PC-9 (cell line): ENCODE data around the gene OR9I1.

ENCODE experiments used
- EZH2 ChIP-seq: fragments of 200-600 bp; sonication (generic); IDR thresholded peaks from 2 replicates; pipeline ENCODE4 v1.8.0; 2017; ENCODE audit warnings: antibody characterized with exemption, low read depth
- TF ChIP-seq, protein P1 (sequence below): fragments of 200-600 bp; sonication (generic); conservative IDR thresholded peaks from 2 replicates; pipeline ENCODE4 v1.6.1; 2017; ENCODE audit warnings: mixed run types, antibody characterized with exemption, mild to moderate bottlenecking, moderate library complexity

DNA sequence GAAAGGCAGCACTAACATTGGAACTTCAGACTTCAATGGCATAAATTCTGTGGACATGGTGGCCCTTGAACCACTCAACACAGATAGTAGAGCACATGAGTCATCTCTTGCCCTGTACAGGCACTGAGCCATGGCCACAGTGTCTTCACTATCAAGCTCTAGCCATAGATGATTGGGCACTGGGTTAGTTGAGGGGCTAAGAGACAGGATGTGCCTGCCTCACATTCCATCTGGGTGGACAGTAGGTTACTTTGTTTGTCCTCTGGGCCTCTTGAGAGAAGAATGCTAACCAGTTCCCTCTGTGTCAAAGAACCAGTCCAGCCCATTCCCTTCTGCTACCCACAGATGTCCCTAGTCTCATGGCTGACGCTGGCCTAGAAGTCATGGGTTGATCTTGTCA, 54.7 kb downstream of the OR9I1 start:
- TF ChIP-seq, protein P1, sequence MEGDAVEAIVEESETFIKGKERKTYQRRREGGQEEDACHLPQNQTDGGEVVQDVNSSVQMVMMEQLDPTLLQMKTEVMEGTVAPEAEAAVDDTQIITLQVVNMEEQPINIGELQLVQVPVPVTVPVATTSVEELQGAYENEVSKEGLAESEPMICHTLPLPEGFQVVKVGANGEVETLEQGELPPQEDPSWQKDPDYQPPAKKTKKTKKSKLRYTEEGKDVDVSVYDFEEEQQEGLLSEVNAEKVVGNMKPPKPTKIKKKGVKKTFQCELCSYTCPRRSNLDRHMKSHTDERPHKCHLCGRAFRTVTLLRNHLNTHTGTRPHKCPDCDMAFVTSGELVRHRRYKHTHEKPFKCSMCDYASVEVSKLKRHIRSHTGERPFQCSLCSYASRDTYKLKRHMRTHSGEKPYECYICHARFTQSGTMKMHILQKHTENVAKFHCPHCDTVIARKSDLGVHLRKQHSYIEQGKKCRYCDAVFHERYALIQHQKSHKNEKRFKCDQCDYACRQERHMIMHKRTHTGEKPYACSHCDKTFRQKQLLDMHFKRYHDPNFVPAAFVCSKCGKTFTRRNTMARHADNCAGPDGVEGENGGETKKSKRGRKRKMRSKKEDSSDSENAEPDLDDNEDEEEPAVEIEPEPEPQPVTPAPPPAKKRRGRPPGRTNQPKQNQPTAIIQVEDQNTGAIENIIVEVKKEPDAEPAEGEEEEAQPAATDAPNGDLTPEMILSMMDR: no peak
- no peak for TF ChIP-seq EZH2
